H4 (cell line): ENCODE data around the gene TMEM147. TPM values are rescaled to one million over a fixed set of nuclear protein-coding genes. Genes with fewer than 3 reads are reported as not detected.
"Not testable (repeated sequence)": the region's sequence is repeated elsewhere in the genome, so short reads cannot be mapped to it uniquely, and the experiment has no call there.

ENCODE experiments used
- DNase-seq: peaks from one replicate; pipeline ENCODE4 v3.0.0-alpha.2; 2015; ENCODE audit warnings: low spot score
- total RNA-seq: library from RNA; depleted of rRNA; stranded (reverse); fragments of >200 nt; shearing (Covaris generic); gene quantifications from 2 replicates; pipeline ENCODE4 v1.2.3, GENCODE V29; 2014; rRNA removed

The TMEM147 gene
- total RNA-seq, 1 experiment from 2014 or later: 306 TPM

DNA sequence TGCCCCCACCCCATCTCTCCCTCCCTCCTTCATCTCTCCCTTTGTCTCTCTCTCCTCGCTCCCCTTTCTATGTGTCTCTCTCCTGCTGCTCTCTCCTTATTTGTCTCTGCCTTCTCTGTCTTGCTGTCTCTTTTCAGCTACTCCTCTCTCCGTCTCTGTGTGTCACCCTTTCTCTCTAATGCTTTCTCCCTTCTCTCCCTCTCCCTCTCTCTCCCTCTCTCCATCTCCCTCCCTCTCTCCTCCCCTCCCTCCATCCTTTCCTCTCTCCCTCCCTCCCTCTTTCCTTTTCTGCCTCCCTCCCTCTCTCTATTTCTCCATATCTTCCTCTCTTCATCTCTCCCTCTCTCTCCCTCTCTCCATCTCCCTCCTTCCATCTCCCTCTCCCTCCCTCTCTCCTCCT is 17.4 kb downstream of the TMEM147 start:
- no peak for DNase-seq

DNA sequence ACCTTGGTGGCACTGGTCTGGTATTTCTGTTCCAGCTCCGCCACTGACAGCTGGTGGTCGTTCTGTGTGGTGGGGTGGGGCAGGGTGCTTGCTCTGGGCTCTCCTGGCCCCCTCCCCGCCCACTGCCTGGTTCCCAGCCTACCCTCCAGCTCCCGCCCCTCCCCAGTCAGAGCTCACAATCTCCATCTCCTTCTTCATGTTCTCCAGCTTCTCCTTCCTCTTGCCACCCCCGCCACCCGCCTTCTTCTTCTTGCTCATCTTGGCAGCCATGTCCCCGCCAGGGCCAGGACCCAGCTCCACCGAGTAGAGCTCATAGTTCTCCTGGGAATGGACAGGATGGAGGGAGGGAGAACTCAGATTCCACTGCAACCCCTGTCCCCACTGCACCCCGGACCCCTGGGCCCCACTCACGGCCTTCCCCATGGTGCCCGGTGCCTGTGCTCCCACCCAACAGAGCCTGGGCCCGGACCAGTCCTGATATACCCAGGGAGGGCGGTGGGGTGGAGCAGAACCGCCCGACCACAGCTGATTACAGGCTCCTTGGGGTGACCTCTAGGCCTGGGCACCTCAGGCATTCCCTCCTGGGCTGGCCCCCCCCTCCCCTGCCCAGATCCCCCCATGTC is 17.9 kb downstream of the TMEM147 start, which contains the start of gene ATP4A:
TSS of gene ATP4A (minus strand) at position 452 of the 623 bp plus-strand sequence. CDS start at position 423, 29 bp downstream.
- no peak for DNase-seq

DNA sequence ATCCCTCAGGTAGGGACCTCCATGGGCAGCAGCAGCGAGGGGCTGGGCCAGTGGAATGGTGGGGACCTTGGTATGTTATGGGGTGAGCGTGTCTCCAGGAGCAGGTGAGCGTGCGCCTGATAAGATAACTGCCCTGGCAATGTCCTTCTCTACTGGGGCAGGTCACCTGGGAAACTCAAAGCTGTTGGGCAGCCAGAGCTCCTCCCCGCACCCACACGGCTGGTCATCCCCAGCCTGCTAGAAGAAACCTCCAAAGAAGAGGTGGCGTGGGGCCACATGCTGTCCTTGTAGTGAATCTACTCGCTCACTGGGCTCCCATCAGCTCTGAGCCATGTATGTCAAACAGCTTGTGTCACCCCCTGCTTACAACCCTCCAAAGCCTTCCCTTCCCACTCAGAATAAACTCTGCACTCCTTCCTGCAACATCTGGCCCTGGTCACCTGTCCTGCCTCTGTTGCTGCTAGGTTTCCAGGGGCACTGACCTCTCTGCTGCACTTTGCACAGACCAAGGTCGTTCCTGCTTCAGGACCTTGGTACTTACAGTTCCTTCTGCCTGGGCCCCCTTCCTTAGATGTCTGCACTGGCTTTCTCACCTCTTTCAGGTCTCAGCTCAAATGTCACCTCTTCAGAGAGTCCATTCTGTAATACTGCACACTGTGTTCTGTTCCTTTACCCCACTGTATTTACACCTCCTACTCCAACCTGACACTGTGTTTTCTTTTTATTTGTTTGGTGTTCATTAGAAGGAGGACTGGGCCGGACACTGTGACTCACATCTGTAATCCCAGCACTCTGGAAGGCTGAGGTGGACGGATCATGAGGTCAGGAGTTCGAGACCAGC is 19.8 kb downstream of the TMEM147 start:
- DNase-seq: no peak

DNA sequence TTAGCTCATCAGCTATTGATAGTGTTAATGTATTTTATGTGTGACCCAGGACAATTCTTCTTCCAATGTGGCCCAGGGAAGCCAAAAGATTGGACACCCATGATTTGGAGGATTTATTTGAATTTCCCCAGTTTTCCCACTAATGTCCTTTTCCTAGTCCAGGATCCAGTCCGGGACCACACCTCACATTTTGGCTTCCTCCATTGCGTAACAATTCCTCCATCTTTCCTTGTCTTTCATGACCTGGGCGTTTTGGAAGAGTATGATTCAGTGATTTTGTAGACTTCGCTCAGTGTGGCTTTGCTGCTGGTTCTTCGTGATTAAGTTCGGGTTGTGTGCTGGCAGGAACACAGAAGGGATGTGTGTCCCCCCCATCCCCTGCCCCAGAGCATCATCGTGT is 21.3 kb downstream of the TMEM147 start:
- no peak for DNase-seq

DNA sequence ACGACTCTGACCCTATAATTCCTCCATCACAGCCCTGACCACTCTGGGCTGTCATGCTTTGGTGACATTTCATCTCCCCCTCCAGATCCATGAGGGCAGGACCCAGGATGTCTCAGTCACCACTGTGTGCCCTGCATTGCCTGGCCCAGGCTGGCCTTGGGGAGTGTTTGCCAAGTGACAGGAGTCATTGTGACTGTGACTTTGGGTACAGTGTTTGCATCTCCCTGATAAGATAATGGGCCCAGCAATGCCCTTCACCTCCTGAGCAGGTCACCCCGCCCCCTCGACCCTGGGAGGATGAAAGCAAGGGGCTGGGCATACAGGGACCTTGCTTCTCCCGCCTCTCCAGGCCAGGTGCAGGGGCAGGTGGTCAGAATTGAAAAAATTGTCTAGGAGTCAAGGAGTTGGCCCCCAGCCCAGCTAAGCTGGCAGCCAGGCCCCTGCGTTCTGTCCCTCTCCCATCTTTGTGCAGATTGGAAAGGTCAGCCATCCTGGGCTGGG is 23.9 kb downstream of the TMEM147 start:
- DNase-seq: no peak

DNA sequence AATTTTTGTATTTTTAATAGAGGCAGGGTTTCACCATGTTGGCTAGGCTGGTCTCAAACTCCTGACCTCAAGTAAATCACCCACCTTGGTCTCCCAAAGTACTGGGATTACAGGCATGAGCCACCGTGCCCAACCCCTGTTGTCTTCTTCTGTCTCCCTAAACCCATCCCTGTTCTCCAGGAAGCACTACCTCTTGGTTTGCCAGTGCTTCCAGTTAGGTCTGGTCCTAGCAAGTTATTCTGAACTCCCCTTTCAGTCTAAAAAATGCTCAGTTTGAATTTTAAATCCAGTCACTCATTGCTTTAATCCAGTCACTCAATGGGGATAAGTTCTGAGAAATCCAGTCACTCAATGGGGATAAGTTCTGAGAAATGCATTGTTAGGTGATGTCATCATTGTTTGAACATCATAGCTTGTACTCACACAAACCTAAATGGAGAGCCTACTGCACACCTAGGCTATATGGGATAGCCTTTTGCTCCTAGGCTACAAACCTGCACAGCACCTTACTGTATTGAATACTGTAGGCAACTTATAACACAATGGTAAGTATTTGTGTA is 26.1 kb downstream of the TMEM147 start:
- no peak for DNase-seq

DNA sequence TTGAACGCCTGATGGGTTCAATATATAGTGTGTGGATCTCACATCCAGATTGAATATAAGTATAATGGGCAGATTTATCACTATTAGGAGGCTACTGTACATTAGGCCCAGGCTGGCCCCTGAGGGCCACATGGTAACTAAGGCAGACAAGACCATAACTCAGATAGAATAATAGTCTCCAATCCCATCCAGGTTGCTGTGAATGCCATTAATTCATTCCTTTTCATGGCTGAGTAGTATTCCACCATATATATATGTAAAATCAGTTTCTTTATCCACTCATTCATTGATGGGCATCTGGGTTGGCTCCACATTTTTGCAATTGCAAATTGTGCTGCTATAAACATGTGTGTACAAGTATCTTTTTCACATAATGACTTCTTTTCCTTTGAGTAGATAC is 32.5 kb downstream of the TMEM147 start:
- DNase-seq: no peak

DNA sequence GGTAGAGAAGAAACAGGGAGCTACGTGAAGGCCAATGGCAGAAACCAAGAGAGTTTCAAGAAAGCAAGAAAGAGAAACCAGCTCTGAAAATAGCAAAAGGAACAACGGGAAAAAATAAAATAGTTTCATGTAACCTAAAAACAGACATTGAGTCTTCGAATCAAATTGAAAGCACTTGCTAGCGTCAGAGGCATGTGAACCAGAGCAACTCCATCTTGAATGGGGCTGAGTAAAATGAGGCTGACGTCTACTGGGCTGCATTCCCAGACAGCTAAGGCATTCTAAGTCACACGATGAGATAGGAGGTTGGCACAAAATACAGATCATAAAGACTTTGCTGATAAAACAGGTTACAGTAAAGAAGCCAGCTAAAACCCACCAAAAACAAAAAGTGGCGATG is 33.3 kb downstream of the TMEM147 start:
- DNase-seq: no peak

DNA sequence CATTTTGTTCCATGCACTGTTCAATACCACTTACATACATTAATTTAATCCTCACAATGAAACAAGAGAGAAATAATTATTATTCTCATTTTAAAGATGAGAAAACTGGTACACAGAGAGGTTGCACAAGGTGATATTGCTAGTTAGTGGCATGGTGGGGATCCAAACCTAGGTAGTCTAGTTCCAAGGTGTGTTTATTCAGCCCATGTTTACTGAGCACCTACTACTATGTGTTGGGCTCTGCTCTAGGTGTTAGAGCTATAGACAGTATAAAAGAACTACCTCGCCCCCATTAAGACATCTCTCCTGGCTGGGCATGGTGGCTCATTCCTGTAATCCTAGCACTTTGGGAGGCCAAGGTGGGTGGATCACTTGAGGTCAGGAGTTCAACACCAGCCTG is 37.3 kb downstream of the TMEM147 start:
- no peak for DNase-seq

DNA sequence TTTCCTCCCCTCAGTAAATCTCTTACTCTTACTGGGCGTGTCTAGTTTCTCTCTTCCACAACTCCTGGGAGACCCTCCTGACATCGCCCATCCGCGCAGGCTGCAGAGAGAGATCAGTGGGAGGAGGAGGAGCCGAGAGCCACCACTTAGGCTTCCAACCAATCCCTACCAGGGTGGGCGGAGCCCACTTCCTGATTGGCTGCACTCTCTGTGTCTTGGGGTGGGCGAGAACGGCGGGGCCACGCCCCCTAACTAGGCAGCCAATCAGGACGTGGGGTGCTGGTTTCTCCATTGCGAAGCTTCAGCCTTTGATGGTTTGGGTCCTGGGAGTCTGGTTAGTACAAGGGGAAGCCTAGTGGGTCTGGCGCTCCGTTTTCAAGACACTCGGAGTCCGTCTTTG is 40.4 kb downstream of the TMEM147 start, which contains the start of gene PMIS2:
TSS of gene PMIS2 (plus strand) at position 326 of the 400 bp plus-strand sequence. CDS start 87 bp downstream, outside the sequence.
- no peak for DNase-seq

DNA sequence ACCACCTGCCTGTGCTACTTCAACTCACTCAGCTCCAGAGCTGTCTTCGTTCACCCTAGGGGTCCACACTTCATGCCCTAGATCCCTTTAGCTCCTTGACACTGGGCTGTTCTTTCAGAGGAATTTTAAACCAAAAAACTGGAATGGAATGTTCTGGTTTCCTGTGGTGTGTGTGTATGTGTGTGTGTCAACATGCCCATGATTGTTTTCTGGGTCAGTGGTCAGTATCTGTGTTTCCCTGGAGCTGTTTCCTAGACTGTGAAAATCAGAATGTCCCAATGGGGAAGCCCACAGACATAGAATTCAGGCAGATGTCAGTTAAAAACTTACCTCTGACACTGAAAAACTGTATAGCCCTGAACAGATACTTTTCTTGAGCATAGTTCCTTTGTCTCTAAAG is 41.9 kb downstream of the TMEM147 start:
- DNase-seq: no peak

DNA sequence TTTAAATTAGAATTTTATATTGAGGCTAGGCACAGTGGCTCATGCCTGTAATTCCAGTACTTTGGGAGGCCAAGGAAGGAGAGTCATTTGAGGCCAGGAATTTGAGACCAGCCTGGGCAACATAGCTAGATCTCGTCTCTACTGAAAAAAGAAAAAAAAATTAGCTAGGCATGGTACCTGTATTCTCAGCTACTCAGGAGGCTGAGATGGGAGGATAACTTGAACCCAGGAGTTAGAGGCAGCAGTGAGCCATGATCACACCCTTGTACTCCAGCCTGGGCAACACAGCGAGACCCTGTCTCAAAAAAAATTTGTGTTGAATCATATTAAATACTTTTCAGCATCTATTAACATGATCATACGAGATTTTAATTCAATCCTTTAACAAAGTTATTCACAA is 45.4 kb downstream of the TMEM147 start:
- DNase-seq: no peak

DNA sequence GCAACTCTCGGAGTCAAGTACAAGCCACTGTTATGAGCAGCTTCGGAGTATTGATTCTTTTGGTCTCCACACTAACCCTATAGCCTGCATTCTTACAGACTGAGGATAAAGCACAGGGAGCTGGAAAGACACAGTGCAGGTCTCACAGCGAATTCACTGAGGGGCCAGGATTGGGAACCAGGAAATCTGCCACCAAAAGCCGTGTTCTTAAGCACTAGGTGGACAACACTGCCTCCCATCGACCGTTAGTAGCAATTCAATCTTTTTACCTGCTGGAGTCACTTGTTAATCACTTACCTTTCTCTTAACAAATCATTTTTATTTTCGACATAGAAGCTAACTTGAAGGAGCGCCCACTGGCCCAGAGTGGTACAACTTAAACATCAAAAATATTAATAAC is 46.8 kb downstream of the TMEM147 start:
- DNase-seq: no peak

DNA sequence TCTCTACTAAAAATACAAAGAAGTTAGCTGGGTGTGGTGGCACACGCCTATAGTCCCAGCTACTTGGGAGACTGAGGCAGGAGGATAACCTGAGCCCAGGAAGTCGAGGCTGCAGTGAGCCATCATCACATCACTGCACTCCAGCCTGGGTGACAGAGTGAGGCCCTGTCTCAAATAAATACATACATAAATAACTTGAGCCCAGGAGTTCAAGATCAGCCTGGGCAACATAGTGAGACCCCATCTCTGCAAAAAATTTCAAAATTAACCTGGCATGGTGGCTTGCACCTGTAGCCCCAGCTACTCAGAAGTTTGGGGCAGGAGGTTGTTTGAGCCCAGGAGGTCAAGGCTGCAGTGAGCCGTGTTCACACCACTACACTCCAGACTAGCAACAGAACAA is 49.6 kb downstream of the TMEM147 start:
- DNase-seq: not testable (repeated sequence)

DNA sequence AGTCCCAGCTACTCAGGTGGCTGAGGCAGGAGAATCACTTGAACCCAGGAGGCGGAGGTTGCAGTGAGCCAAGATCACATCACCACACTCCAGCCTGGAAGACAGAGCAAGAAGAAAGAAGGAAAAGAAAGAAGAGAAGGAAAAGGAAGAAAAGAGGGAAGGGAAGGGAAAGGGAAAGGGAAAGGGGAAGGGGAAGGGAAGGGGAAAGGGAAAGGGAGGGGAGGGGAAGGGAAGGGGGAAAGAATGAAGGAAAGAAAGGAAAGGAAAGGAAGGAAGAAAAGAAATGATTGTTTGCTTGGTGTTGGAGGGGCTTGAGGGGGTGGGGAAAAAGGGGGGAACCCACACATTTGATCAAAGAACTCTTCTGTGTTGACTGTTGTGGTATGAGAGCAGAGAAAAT is 50.5 kb downstream of the TMEM147 start:
- no peak for DNase-seq

DNA sequence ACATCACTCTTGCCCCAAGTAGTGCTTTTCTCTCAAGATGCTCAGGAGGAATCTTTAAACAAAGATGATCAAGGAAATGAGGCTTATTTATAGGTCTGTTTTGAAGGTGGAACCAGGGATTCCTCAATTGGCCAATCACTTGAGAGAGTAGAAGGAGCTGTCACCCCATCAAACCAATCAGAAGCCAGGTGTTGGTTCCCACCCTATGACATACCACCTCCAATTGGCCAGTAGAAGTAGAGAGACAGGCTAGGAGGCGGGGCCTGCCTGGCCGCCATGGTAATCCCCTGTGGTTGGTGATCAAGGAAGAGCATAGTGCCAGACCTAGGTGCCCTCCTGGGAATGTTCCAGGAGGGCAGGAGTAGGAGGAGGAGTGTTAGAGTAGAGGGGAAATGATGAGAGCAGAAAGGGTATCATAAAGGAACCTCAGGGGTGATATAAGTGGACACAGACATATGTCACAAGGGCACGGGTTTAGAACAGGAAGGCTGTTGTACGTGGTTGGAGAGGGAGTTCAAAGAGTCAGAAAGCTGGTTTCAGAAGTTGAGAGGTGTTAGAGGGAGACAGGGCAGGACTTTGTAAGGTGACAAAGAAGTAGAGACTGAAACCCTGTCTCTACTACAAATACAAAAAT is 51.1 kb downstream of the TMEM147 start:
- DNase-seq: peak; percentile 36

Other genes starting within 250 kb of the TMEM147 start
- 1.9 and 6.1 TPM in 2 replicates for gene CD22, start 216.4 kb upstream of the TMEM147 start, total RNA-seq
- not detected in 2 replicates for gene FFAR1, start 197.7 kb upstream of the TMEM147 start, total RNA-seq
- gene FFAR3, start 187.2 kb upstream of the TMEM147 start, total RNA-seq: 0.21 TPM in 1 of 2 replicates, not detected in the other
- 0.21 TPM in 1 of 2 replicates, not detected in the other for gene GPR42, start 174.6 kb upstream of the TMEM147 start, total RNA-seq
- gene FFAR2, start 97.4 kb upstream of the TMEM147 start, total RNA-seq: not detected in 2 replicates
- not detected in 2 replicates for gene KRTDAP, start 55.2 kb upstream of the TMEM147 start, total RNA-seq
- 19.6 and 34.6 TPM in 2 replicates for gene DMKN, start 32.0 kb upstream of the TMEM147 start, total RNA-seq
- 0.45 TPM in 1 of 2 replicates, not detected in the other for gene SBSN, start 17.3 kb upstream of the TMEM147 start, total RNA-seq
- gene GAPDHS, start 12.2 kb upstream of the TMEM147 start, total RNA-seq: not detected in 2 replicates
- not detected in 2 replicates for gene ATP4A, start 18.0 kb downstream of the TMEM147 start, total RNA-seq
- not detected in 2 replicates for gene PMIS2, start 40.5 kb downstream of the TMEM147 start, total RNA-seq
- 17.2 and 22.7 TPM in 2 replicates for gene HAUS5, start 67.1 kb downstream of the TMEM147 start, total RNA-seq
- 135 and 156 TPM in 2 replicates for gene RBM42, start 83.4 kb downstream of the TMEM147 start, total RNA-seq
- gene ETV2, start 96.1 kb downstream of the TMEM147 start, total RNA-seq: 2.8 and 4.9 TPM in 2 replicates
- 1,937 and 2,103 TPM in 2 replicates for gene COX6B1, start 102.7 kb downstream of the TMEM147 start, total RNA-seq
- gene UPK1A, start 120.9 kb downstream of the TMEM147 start, total RNA-seq: not detected in 2 replicates
- not detected in 2 replicates for gene ZBTB32, start 158.9 kb downstream of the TMEM147 start, total RNA-seq
- 4.9 and 8.8 TPM in 2 replicates for gene KMT2B, start 172.4 kb downstream of the TMEM147 start, total RNA-seq
- 6.2 and 31.2 TPM in 2 replicates for gene IGFLR1, start 196.8 kb downstream of the TMEM147 start, total RNA-seq
- 25.2 and 27.5 TPM in 2 replicates for gene U2AF1L4, start 199.8 kb downstream of the TMEM147 start, total RNA-seq
- 91.4 and 100 TPM in 2 replicates for gene PSENEN, start 200.0 kb downstream of the TMEM147 start, total RNA-seq
- gene LIN37, start 202.9 kb downstream of the TMEM147 start, total RNA-seq: 11.5 and 15.5 TPM in 2 replicates
- not detected in 2 replicates for gene HSPB6, start 211.4 kb downstream of the TMEM147 start, total RNA-seq
- 9.6 and 15.3 TPM in 2 replicates for gene PROSER3, start 212.6 kb downstream of the TMEM147 start, total RNA-seq
- gene ARHGAP33, start 229.9 kb downstream of the TMEM147 start, total RNA-seq: 1.5 and 2.2 TPM in 2 replicates